T-cell (primary cell): ENCODE results near the gene IFNL2. TPM values are rescaled to one million over a fixed set of nuclear protein-coding genes. Genes with fewer than 3 reads are reported as not detected.
"Not testable (repeated sequence)": the region's sequence is repeated elsewhere in the genome, so short reads cannot be mapped to it uniquely, and the experiment has no call there.

Experiments used
- ATAC-seq, 4 experiments: fragments of 200-7000 bp in 3 of 4; fragments of 150-1000 bp in 1 of 4; cut with Tn5 transposase; replicated peaks in 1 of 4; 1 replicate in 3 of 4; 2 replicates in 1 of 4; pipeline ENCODE4 v1.10.0; 2021; ENCODE audit warnings: moderate library complexity in 3 of 4, mild to moderate bottlenecking in 2 of 4, moderate number of reproducible peaks in 1 of 4
- CTCF ChIA-PET, 2 donors: fragments of 300-600 bp; sonication (Branson Sonifier 250); formaldehyde crosslinking; loops; one replicate each; lab custom pipeline; 2022; ENCODE audit warnings: antibody characterized with exemption in 2 of 2; lab: Charles Lee
- POLR2A ChIA-PET, 2 donors: fragments of 300-600 bp; sonication (Branson Sonifier 250); formaldehyde crosslinking; loops; one replicate each; lab custom pipeline; 2022; ENCODE audit warnings: antibody characterized with exemption in 2 of 2; lab: Charles Lee
- DNase-seq, 35 experiments: peaks; one replicate each; pipeline versions ENCODE4 v3.0.0 to v3.0.0-alpha.2; 2013 to 2023
- H3K27ac ChIP-seq: one replicate; pipeline ENCODE4 v1.5.1; 2013; ENCODE audit warnings: low read length
- H3K27me3 ChIP-seq, 2 experiments: replicated peaks in 1 of 2; 1 replicate in 1 of 2; 2 replicates in 1 of 2; pipeline versions ENCODE4 v1.6.1 to v1.7.0; 2013; ENCODE audit warnings: low read length in 1 of 2, mixed read lengths in 1 of 2; ENCODE audit not compliant: control insufficient read depth in 2 of 2, insufficient read depth in 2 of 2; ENCODE audit errors: extremely low read depth in 1 of 2
- H3K36me3 ChIP-seq, 2 donors: 1 replicate in 1 of 2; 2 replicates in 1 of 2; pipeline versions ENCODE4 v1.6.1 to v1.7.0; 2013; ENCODE audit warnings: low read length in 1 of 2; ENCODE audit not compliant: control insufficient read depth in 2 of 2, insufficient read depth in 1 of 2; ENCODE audit errors: extremely low read depth in 1 of 2
- H3K4me1 ChIP-seq, 2 experiments: 1 replicate in 1 of 2; 2 replicates in 1 of 2; pipeline versions ENCODE4 v1.6.1 to v1.7.0; 2013; ENCODE audit warnings: low read length in 2 of 2, mixed read lengths in 1 of 2; ENCODE audit not compliant: insufficient read depth in 2 of 2, control insufficient read depth in 1 of 2; ENCODE audit errors: extremely low read depth in 1 of 2
- H3K4me3 ChIP-seq, 2 donors: 1 replicate in 1 of 2; 2 replicates in 1 of 2; pipeline versions ENCODE4 v1.5.1 to v1.7.0; 2013; ENCODE audit warnings: mild to moderate bottlenecking in 2 of 2, low read length in 1 of 2, moderate library complexity in 1 of 2; ENCODE audit not compliant: control insufficient read depth in 1 of 2; ENCODE audit errors: extremely low read depth in 1 of 2
- H3K9me3 ChIP-seq: 2 replicates; pipeline ENCODE4 v1.7.0; 2013
- H3K27ac Mint-ChIP-seq, 2 donors: one replicate each; pipeline ENCODE4 v1.8.0; 2020 to 2021; ENCODE audit warnings: mild to moderate bottlenecking in 2 of 2, mixed read lengths in 2 of 2
- H3K27me3 Mint-ChIP-seq, 2 donors: one replicate each; pipeline ENCODE4 v1.8.0; 2021 to 2022; ENCODE audit warnings: mixed read lengths in 2 of 2
- H3K36me3 Mint-ChIP-seq: one replicate; pipeline ENCODE4 v1.8.0; 2021; ENCODE audit warnings: mixed read lengths
- H3K4me1 Mint-ChIP-seq, 3 donors: one replicate each; pipeline ENCODE4 v1.8.0; 2020 to 2022; ENCODE audit warnings: mixed read lengths in 3 of 3, mild to moderate bottlenecking in 1 of 3
- H3K4me3 Mint-ChIP-seq, 3 donors: one replicate each; pipeline ENCODE4 v1.8.0; 2020 to 2022; ENCODE audit warnings: mild to moderate bottlenecking in 3 of 3, mixed read lengths in 3 of 3, moderate library complexity in 3 of 3
- H3K9me3 Mint-ChIP-seq, 3 donors: one replicate each; pipeline ENCODE4 v1.8.0; 2020 to 2022; ENCODE audit warnings: mixed read lengths in 3 of 3
- WGBS: methylation state at CpG from one replicate; pipeline ENCODE4 v1.1.5; 2013; ENCODE audit warnings: missing lambda C conversion rate; ENCODE audit not compliant: insufficient coverage; 5-methylcytosine and 5-hydroxymethylcytosine counted together
- total RNA-seq, 35 experiments: library from RNA in 6 of 35; stranded (reverse) in 6 of 35; fragments of 120-200 nt in 1 of 35; gene quantifications; one replicate each; pipeline versions ENCODE4 v1.2.1 to v1.2.4 and lab custom pipeline; 2013 to 2026

Gene IFNL2
- total RNA-seq, 5 donors from 2014 or later (not counting 1 experiment from before 2014, with no cell fraction given) = not detected

GRCh38 chr19:39308531-39309304 is 40.5 kb downstream of the IFNL2 start:
- 97% methylated on average over 11 of the region's 18 CpGs for WGBS
- Histone ChIP-seq H3K27me3 (peaks cover 0 to 3% of the 10 kb centered on the region in 2 experiments), H3K27ac (no peak overlapping the region), H3K4me3 (no peak overlapping the region), H3K36me3 (peaks cover 9 to 34% of the 10 kb centered on the region in 2 donors), H3K4me1 (peaks cover 0 to 6% of the 10 kb centered on the region in 2 experiments), H3K9me3 (no peaks in the 10 kb centered on the region)
- H3K4me1 Mint-ChIP-seq = peaks cover 5 to 33% (median 10%) of the 10 kb centered on the region in 3 donors
- H3K27ac Mint-ChIP-seq = no peak overlapping the region
- CTCF ChIA-PET = no interaction called here
- no peak for DNase-seq
- no peaks in the 10 kb centered on the region for H3K27me3 Mint-ChIP-seq
- POLR2A ChIA-PET = interaction anchor here in 1 of 2 donors (0.7 kb wide), 1 partner anchor 37 kb away, joined by 9 read pairs; no protein-coding TSS in a partner anchor
- ATAC-seq = no peak
- peaks cover 35% of the 10 kb centered on the region for H3K36me3 Mint-ChIP-seq
- no peak overlapping the region for H3K4me3 Mint-ChIP-seq
- H3K9me3 Mint-ChIP-seq = no peaks in the 10 kb centered on the region

- ATAC-seq, H3K9me3 ChIP-seq, H3K4me1 ChIP-seq, H3K27me3 ChIP-seq, H3K27me3 Mint-ChIP-seq, H3K27ac ChIP-seq, H3K4me3 ChIP-seq, DNase-seq, H3K4me3 Mint-ChIP-seq, H3K27ac Mint-ChIP-seq, H3K9me3 Mint-ChIP-seq, CTCF ChIA-PET: not testable (repeated sequence)
- 90% methylated on average over 6 of the region's 7 CpGs for WGBS
- peaks cover 14 to 38% of the 10 kb centered on the region in 2 donors for H3K36me3 ChIP-seq
- Mint-ChIP-seq H3K36me3 (peaks cover 36% of the 10 kb centered on the region), H3K4me1 (peaks cover 5 to 33% (median 10%) of the 10 kb centered on the region in 3 donors)
- POLR2A ChIA-PET = interaction anchor here in 1 of 2 donors (0.7 kb wide), 1 partner anchor 36 kb away, joined by 9 read pairs; no protein-coding TSS in a partner anchor
Measured at GRCh38 chr19:39309305-39309670, 41.1 kb downstream of the IFNL2 start.

DNA sequence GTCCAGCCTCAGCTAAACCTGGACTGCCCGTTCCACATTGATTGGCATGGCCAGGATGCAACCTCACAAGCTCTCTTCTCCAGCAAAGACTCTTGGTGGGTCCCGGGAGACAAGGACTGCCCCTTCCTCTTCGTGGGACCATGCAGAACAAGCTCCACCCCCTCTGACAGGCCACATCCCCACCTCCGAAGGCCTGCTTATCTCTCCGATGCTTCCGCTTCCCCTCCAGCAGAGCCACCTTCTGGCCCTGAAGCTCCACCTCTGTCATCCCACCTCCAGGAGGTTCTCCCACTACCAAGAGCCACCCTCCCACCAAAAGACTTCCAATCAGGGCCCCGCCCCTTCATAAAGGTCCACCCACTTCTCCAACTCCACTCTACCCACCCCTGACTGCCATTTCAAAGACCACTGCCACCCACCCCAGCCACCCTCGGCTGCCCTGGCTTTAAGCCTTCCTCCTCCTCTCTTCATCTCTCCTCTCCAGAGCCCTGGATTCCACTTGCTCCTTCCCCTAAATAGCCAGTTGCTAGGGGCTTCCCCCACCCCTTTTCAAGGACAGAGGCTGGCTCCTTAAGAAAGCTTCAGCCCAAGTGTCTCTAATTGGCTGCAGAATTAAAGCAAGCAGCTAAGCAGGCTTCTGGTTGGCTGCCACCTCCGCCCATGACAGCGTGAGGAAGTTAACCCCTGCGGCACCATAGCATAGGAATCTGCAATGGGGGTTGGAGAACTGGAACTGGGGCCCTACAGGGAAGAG is 42.5 kb downstream of the IFNL2 start:
- Mint-ChIP-seq H3K27ac (peak overlapping the region in 1 of 2 donors; percentile 68), H3K9me3 (no peaks in the 10 kb centered on the region), H3K4me1 (peaks cover 5 to 25% (median 10%) of the 10 kb centered on the region in 3 donors), H3K36me3 (peaks cover 37% of the 10 kb centered on the region), H3K27me3 (no peaks in the 10 kb centered on the region), H3K4me3 (no peak overlapping the region)
- no peak for ATAC-seq
- CTCF ChIA-PET = no interaction called here
- H3K27ac ChIP-seq = no peak overlapping the region
- POLR2A ChIA-PET = no interaction called here
- H3K27me3 ChIP-seq = peaks cover 0 to 3% of the 10 kb centered on the region in 2 experiments
- no peak overlapping the region for H3K4me3 ChIP-seq
- peaks cover 0 to 6% of the 10 kb centered on the region in 2 experiments for H3K4me1 ChIP-seq
- 87% methylated on average over 10 of the region's 11 CpGs for WGBS
- H3K9me3 ChIP-seq = no peaks in the 10 kb centered on the region
- peaks cover 21 to 46% of the 10 kb centered on the region in 2 donors for H3K36me3 ChIP-seq
- no peak for DNase-seq

GRCh38 chr19:39314016-39314728 is 46.0 kb downstream of the IFNL2 start:
- peaks cover 30% of the 10 kb centered on the region for H3K36me3 Mint-ChIP-seq
- no peak for DNase-seq

DNA sequence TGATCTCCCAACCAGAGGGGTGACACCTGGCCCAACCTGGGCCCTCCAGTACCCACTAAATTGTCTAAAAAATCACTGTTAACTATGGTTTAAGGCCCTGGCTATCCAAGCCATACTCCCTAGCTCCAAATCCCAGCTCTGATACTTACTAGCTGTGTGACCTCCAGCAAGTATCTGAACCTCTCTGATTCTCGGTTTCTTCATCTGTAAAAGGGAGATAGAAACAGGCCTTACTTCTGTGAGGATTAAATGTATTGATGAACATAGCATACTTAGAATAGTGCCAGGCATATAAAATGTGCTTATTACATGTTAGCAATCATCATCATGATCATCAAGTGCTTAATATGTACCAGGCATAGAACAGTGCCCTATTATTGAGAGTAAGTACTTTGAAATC is 47.7 kb downstream of the IFNL2 start:
- POLR2A ChIA-PET = no interaction called here
- peaks cover 23% of the 10 kb centered on the region for H3K36me3 Mint-ChIP-seq

More at GRCh38 chr19:39314016-39314728, 46.0 kb downstream of the IFNL2 start:
- H3K36me3 ChIP-seq = peaks cover 28 to 54% of the 10 kb centered on the region in 2 donors
- H3K27ac ChIP-seq = no peak overlapping the region
- no peak overlapping the region for H3K4me3 Mint-ChIP-seq
- H3K9me3 Mint-ChIP-seq = no peaks in the 10 kb centered on the region
- ChIA-PET POLR2A (no interaction called here), CTCF (interaction anchor here in 1 of 2 donors (0.5 kb wide), 1 partner anchor 193 kb away, joined by 3 read pairs; no protein-coding TSS in a partner anchor)
- H3K27me3 Mint-ChIP-seq = no peaks in the 10 kb centered on the region
- H3K27ac Mint-ChIP-seq = no peak overlapping the region
- WGBS = 95% methylated on average over 64 of the region's 64 CpGs
- peaks cover 0 to 7% of the 10 kb centered on the region in 2 experiments for H3K4me1 ChIP-seq
- H3K9me3 ChIP-seq = no peaks in the 10 kb centered on the region
- no peak for ATAC-seq
- H3K4me3 ChIP-seq = no peak overlapping the region
- H3K4me1 Mint-ChIP-seq = peaks cover 10 to 44% (median 16%) of the 10 kb centered on the region in 3 donors
- H3K27me3 ChIP-seq = no peaks in the 10 kb centered on the region

More for the DNA sequence above, 47.7 kb downstream of the IFNL2 start:
- Histone ChIP-seq H3K4me1 (peaks cover 2 to 17% of the 10 kb centered on the region in 2 experiments), H3K36me3 (peaks cover 26 to 46% of the 10 kb centered on the region in 2 donors), H3K27ac (no peak overlapping the region), H3K27me3 (peaks cover 0 to 2% of the 10 kb centered on the region in 2 experiments), H3K4me3 (no peak overlapping the region), H3K9me3 (no peaks in the 10 kb centered on the region)
- no peak overlapping the region for H3K4me3 Mint-ChIP-seq
- H3K9me3 Mint-ChIP-seq = no peaks in the 10 kb centered on the region
- CTCF ChIA-PET = no interaction called here
- no peak overlapping the region for H3K27ac Mint-ChIP-seq
- no peak for ATAC-seq
- H3K27me3 Mint-ChIP-seq = no peaks in the 10 kb centered on the region
- peaks cover 17 to 38% (median 17%) of the 10 kb centered on the region in 3 donors for H3K4me1 Mint-ChIP-seq
- DNase-seq = no peak
- no CpG with 5 or more reads among the region's 1 CpG for WGBS
